NCI-H748 treated with DMSO at 0.1 percent for 48 hours (cell line): Measurements from ENCODE around the gene SLC38A5.
"Not testable (repeated sequence)": the region's sequence is repeated elsewhere in the genome, so short reads cannot be mapped to it uniquely, and the experiment has no call there.

Experiments used
- DNase-seq: peaks from one replicate; lab custom pipeline; 2025; lab: John Stamatoyannopoulos, UW

Gene SLC38A5

DNA sequence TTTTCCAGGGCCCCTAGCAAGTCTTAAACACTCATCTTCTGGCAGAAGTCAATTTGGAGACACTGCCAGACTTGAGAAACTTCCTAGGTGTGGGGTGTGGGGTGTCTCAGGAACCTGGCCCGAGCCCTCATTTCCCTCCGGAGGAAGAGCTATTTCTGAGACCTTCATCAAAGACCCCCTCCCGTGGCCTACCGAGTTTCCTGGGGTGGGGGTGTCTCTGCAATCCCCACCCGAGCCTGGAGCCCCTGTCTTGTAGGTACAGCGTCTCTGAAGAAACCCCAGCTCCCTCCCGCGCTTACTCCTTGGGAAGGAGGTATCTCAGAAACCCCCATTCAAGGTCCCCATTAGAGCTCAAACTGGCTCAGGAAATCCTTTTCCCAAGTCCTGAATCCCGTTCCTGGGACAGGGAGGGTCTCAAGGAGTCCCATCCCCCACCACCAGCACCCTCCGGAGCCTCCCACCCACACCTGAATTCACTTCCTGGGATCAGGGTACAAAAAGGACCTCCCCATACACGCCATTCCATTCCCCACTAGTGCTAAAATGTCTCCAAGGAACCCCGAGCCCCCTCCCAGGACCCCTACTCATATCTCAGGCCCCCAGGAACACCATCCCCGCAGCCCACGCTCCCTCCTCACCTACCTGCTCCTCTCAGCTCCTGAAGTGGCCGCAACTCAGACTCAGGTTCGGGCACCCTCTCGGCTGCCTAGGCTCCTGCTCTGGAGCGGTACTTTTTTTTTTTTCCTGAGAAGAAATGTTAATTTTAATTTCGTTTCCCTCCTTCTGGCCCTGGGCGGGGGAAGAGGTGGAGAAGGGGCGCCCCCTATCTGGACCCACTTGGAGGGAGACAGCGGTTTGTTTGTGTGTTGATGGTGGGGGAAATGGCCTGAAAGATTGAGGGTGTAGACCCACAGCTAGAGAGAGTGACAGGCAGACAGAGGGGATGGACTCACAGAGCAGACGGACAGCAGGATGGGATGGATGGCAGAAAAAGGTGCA is 1.1 kb downstream of the SLC38A5 start:
- DNase-seq, result no peak

DNA sequence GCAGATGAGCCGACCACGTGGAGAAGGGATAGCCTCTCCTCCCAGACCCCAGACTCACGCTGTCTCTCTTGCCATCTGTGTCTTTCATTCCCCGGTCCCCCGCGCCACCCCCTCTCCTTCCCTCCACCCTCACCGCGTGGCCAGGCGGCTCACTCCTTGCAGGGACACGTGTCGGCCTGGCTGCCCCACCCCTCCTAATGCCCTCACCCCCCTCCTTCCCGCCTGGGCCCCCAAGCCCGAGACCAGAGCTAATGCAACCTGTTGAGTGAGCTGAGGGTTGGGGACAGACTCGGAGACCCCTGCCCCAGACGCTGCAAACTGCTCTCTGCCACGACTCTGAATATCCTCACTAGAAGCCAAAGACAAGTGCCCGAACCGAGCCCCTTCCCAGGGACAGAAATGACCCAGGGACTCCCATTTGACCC is 1.8 kb downstream of the SLC38A5 start:
- DNase-seq, result no peak

GRCh38 chrX:48467281-48467761 is 2.7 kb downstream of the SLC38A5 start:
- DNase-seq, result no peak

DNA sequence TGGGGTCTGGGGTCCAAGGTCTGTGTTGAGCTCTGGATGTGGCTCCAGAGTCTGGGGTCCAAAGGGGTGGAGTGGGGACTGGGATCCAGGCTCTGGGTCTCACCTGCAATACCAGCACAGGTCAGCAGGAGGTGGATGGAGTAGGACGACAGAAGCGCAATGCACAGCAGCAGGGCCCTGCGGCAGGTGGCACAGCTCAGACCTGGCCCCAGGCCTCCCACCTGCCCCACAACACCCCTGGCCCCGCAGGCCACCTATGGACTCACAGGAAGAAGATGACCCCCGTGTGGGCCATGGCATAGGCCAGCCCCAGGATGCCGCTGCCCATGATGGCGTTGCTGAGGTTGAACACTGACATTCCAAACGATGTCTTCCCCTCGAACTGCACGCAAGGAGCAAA is 3.4 kb downstream of the SLC38A5 start:
- DNase-seq, result no peak

DNA sequence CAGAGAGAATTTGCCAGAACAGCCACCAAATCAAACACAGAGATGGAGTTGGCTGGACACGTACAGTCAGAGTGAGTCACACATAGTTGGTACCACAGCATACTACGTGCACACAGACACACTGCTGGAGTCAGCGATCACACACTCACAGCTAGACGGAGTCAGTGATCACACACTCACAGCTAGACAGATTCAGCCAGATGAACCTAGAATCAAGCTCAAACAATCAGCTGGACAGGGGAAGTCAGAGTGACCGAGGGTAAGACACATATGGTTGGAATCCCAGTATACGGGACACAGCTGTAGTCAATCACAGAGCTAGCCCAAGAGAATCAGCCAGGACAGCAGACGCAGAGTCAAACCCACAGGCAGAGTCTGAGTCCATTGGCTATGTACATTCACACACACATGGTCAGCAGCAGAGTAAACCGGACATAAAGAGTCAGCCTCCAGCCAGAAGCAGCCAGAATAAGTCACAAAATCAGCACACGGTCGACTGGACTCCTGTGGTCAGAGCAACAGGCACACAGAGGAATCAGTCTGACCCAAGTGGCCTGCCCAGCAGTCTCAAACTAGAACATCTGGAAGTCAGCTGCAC is 4.6 kb downstream of the SLC38A5 start:
- no peak for DNase-seq

DNA sequence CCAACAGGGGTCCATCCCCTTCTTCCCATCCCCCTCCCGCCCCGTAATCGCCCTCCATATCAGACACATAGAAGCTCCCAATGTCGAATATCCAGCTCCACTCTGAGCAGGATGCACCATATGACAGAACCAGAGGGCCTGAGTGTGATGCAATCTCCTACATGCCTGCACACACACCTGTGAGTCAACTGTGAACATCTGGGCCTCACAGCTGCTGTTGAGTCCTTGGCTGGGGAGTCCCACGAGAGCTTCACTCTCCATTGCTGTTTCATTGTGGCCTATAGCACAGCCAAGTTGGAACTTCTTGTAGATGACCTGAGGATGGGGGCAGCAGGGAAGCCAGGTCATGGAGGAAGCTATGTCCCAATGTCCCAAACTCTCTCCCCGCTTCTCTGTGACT is 8.2 kb downstream of the SLC38A5 start:
- DNase-seq, result no peak

DNA sequence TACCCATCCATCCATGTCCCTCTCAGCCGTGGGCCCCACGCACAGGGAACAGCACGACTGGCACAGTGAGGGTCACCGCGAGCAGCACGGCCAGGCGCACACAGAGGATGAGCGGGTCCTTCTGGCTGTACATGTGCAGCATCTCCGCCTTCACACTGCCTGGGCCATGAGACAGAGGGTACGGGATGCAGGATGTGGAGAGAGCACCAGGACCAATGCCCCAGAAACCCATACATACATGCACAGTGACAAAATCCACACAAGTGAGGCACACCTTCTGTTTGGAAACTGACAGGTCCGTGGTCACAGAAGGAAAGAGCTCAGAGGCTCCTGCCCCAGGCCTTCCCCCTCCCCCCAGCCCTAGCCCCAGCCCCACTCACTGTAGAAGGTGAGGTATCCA is 9.5 kb downstream of the SLC38A5 start:
- DNase-seq, result no peak

- DNase-seq, result no peak
Measured at GRCh38 chrX:48460031-48460430, 10.0 kb downstream of the SLC38A5 start.

GRCh38 chrX:48459483-48459882 is 10.6 kb downstream of the SLC38A5 start:
- no peak for DNase-seq

DNA sequence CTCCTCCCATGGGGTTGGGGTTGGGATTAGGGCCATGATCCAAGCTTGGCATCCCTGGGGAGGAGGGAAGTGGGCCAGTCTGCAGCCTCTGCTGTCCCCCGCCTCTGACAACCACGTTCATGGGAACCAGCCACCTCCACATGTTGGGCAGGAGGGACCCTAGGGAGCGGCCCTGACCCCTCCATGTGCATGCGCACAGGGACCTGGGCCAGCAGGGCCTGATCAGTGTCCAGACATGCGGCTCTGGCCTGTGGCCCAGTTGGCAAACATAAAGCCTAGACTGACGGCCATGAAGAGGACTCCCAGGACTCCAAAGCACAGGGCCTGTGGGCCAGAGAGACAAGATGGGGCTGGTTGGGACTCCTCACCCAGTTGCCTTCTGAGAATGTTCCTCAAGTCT is 11.3 kb downstream of the SLC38A5 start:
- no peak for DNase-seq

GRCh38 chrX:48456628-48457331 is 13.3 kb downstream of the SLC38A5 start:
- no peak for DNase-seq

- no peak for DNase-seq
Measured at GRCh38 chrX:48451708-48452107, 18.4 kb downstream of the SLC38A5 start.

- no peak for DNase-seq
Measured at GRCh38 chrX:48450076-48450475, 20.0 kb downstream of the SLC38A5 start.

GRCh38 chrX:48447201-48447600 is 22.9 kb downstream of the SLC38A5 start:
- not testable (repeated sequence) for DNase-seq

DNA sequence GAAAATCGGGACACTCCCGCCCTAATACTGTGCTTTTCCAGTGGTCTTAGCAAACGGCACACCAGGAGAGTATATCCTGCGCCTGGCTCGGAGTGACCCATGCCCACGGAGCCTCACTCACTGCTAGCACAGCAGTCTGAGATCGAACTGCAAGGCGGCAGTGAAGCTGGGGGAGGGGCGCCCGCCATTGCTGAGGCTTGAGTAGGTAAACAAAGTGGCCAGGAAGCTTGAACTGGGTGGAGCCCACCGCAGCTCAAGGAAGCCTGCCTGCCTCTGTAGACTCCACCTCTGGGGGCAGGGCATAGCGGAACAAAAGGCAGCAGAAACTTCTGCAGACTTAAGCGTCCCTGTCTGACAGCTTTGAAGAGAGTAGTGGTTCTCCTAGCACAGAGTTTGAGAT is 36.3 kb downstream of the SLC38A5 start:
- not testable (repeated sequence) for DNase-seq

DNA sequence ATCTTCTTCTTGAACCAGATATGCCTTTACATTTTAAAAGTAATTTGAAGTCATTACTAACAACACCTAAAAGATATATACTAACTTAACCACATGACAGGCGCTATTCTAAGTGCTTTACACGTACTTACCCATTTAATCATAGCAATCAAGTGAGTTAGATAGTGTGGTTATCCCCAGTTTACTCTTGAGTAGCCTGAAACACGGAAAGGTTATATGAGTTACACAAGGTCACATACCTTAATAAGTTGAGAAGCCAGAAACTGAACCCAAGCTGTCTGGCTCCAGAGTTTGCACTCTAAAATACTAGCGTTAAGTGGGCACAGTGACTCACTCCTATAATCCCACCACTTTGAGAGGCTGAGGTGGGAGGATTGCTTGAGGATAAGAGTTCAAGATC is 39.9 kb downstream of the SLC38A5 start:
- not testable (repeated sequence) for DNase-seq

- not testable (repeated sequence) for DNase-seq
Measured at GRCh38 chrX:48429606-48430005, 40.5 kb downstream of the SLC38A5 start.

- DNase-seq, result not testable (repeated sequence)
Measured at GRCh38 chrX:48427027-48427716, 42.9 kb downstream of the SLC38A5 start.

DNA sequence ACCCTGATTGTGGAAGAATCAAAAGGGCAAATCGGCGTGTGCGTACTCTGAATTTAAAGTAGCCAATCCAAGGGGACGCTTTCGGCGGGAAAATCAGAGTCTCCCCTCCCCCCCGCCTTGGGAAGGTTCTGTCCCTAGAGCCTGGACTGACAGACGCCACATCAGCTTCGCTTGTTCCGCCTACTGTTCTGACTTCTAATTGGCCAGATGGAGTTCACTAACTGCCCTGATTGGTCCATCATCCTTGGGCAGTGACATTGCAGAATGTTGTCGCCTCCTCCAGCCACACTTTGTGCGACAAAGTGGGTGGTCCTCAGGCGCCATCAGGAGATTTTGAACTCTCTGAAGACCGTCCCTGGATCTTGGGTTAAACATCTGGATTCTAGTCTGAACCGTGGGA is 58.2 kb downstream of the SLC38A5 start, which contains the start of gene SSX4B:
TSS of gene SSX4B (minus strand) at position 101 of the 400 bp plus-strand sequence. CDS start 588 bp downstream, outside the sequence.
- DNase-seq, result not testable (repeated sequence)
